Astrocyte (in vitro differentiated cells and primary cell): ENCODE results near the gene LYPD6. TPM values are rescaled to one million over a fixed set of nuclear protein-coding genes. Genes with fewer than 3 reads are reported as not detected.
"Not testable (repeated sequence)": the region's sequence is repeated elsewhere in the genome, so short reads cannot be mapped to it uniquely, and the experiment has no call there.

Experiments used
- DNase-seq: peaks from one replicate; pipeline ENCODE4 v3.0.0-alpha.2; 2010; ENCODE audit warnings: low read depth
- FAIRE-seq: peaks from 2 replicates; lab custom pipeline; 2011; peaks lifted over from hg19 to GRCh38; lab: Jason Lieb, UNC
- H2AFZ ChIP-seq: 2 replicates; pipeline ENCODE4 v1.6.0; 2012; ENCODE audit warnings: low read depth, low read length, inconsistent platforms
- H3K27ac ChIP-seq: 2 replicates; pipeline ENCODE4 v1.5.1; 2011; ENCODE audit warnings: low read depth, low read length, inconsistent platforms
- H3K27me3 ChIP-seq: 2 replicates; pipeline ENCODE4 v1.6.0; 2011; ENCODE audit warnings: low read length, inconsistent platforms; ENCODE audit not compliant: insufficient read depth
- H3K36me3 ChIP-seq: 2 replicates; pipeline ENCODE4 v1.5.1; 2011; ENCODE audit warnings: low read length, inconsistent platforms; ENCODE audit not compliant: insufficient read depth
- H3K4me1 ChIP-seq: 2 replicates; pipeline ENCODE4 v1.5.1; 2011; ENCODE audit warnings: low read length, inconsistent platforms; ENCODE audit not compliant: insufficient read depth
- H3K4me2 ChIP-seq: 2 replicates; pipeline ENCODE4 v1.6.0; 2012; ENCODE audit warnings: low read length, inconsistent platforms
- H3K4me3 ChIP-seq: 2 replicates; pipeline ENCODE4 v1.5.1; 2011; ENCODE audit warnings: low read depth, mild to moderate bottlenecking, low read length, inconsistent platforms; ENCODE audit not compliant: insufficient read depth
- H3K79me2 ChIP-seq: 2 replicates; pipeline ENCODE4 v1.6.0; 2012; ENCODE audit warnings: mild to moderate bottlenecking, low read length, inconsistent platforms; ENCODE audit not compliant: insufficient read depth
- H3K9ac ChIP-seq: 2 replicates; pipeline ENCODE4 v1.6.0; 2012; ENCODE audit warnings: mild to moderate bottlenecking, low read length, inconsistent platforms
- H3K9me3 ChIP-seq: 2 replicates; pipeline ENCODE4 v1.5.1; 2012; ENCODE audit warnings: low read depth, mild to moderate bottlenecking, low read length, inconsistent platforms; ENCODE audit not compliant: insufficient read depth
- H4K20me1 ChIP-seq: 2 replicates; pipeline ENCODE4 v1.6.0; 2012; ENCODE audit warnings: low read length, inconsistent platforms; ENCODE audit not compliant: insufficient read depth
- H3K27ac Mint-ChIP-seq: one replicate; pipeline ENCODE4 v1.8.0; 2021; ENCODE audit warnings: mild to moderate bottlenecking, mixed read lengths; ENCODE audit not compliant: unreplicated experiment
- H3K27me3 Mint-ChIP-seq: one replicate; pipeline ENCODE4 v1.8.0; 2021; ENCODE audit warnings: low read depth, mixed read lengths; ENCODE audit not compliant: unreplicated experiment
- H3K36me3 Mint-ChIP-seq: one replicate; pipeline ENCODE4 v1.8.0; 2021; ENCODE audit warnings: low read depth, mixed read lengths; ENCODE audit not compliant: unreplicated experiment
- H3K4me1 Mint-ChIP-seq: one replicate; pipeline ENCODE4 v1.8.0; 2021; ENCODE audit warnings: low read depth, mixed read lengths; ENCODE audit not compliant: unreplicated experiment
- H3K4me3 Mint-ChIP-seq: one replicate; pipeline ENCODE4 v1.8.0; 2021; ENCODE audit warnings: mild to moderate bottlenecking, moderate library complexity, mixed read lengths; ENCODE audit not compliant: unreplicated experiment
- H3K9me3 Mint-ChIP-seq: one replicate; pipeline ENCODE4 v1.8.0; 2021; ENCODE audit warnings: mild to moderate bottlenecking, mixed read lengths; ENCODE audit not compliant: unreplicated experiment
- EZH2 ChIP-seq: IDR thresholded peaks from 2 replicates; pipeline ENCODE4 v1.6.1; 2012; ENCODE audit warnings: mild to moderate bottlenecking, low read length, inconsistent platforms; ENCODE audit not compliant: insufficient read depth
- total RNA-seq: library from RNA; stranded (reverse); gene quantifications from 2 replicates; pipeline ENCODE4 v1.2.1, GENCODE V29; 2021
- TF ChIP-seq, protein P1 (sequence below): IDR thresholded peaks from 2 replicates; pipeline ENCODE4 v1.5.1; 2011; ENCODE audit warnings: low read depth, mild to moderate bottlenecking, inconsistent platforms, low read length, moderate library complexity; ENCODE audit not compliant: insufficient read depth

Gene LYPD6
- total RNA-seq, 1 donor from 2014 or later, result 1.4 TPM

DNA sequence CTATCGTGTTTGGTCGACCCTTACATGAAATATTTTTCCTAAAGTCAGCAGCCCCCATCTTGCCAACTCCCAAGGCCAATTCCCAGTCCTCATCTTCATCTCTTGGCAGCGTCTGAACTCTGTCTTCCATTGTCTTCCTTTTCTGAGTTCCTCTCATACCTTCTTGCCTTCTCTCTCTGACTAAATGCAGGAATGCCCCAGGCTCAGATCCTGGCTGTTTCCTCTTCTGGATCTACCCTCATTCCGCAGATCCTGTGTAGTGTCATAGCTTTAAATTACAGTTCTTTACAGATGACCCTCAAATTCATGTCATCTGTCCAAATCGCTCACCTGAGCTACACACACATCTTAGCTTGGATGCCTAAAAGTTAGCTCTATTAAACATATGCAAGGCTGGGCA lies 162.5 kb downstream of the LYPD6 start:
- H3K4me1 Mint-ChIP-seq, result peaks cover 5% of the 10 kb centered on the region

DNA sequence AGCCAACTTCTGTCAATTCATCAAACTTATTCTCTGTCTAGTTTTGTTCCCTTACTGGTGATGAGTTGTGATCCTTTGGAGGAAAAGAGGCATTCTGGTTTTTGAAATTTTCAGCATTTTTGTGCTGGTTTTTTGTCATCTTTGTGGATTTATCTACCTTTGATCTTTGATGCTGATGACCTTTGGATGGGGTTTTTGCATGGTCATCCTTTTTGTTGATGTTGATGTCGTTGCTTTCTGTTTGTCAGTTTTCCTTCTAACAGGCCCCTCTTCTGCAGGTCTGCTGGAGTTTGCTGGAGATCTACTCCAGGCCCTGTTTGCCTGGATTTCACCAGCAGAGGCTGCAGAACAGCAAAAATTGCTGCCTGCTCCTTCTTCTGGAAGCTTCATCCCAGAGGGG lies 168.8 kb downstream of the LYPD6 start:
- not testable (repeated sequence) for FAIRE-seq, DNase-seq, H3K4me1 Mint-ChIP-seq, H3K36me3 Mint-ChIP-seq, H3K9ac ChIP-seq, H3K9me3 ChIP-seq, H3K27ac ChIP-seq, H4K20me1 ChIP-seq, H2AFZ ChIP-seq, H3K36me3 ChIP-seq, H3K4me3 Mint-ChIP-seq, H3K27me3 ChIP-seq, H3K27me3 Mint-ChIP-seq, H3K27ac Mint-ChIP-seq, H3K4me1 ChIP-seq, H3K4me2 ChIP-seq, H3K4me3 ChIP-seq, H3K79me2 ChIP-seq
- H3K9me3 Mint-ChIP-seq, result peaks cover 14% of the 10 kb centered on the region

More for the DNA sequence above, 162.5 kb downstream of the LYPD6 start:
- no peak overlapping the region for H3K27ac ChIP-seq
- no peaks in the 10 kb centered on the region for H4K20me1 ChIP-seq
- FAIRE-seq (no peak), DNase-seq (no peak)
- Mint-ChIP-seq H3K9me3 (peaks cover 5% of the 10 kb centered on the region), H3K36me3 (no peaks in the 10 kb centered on the region), H3K27me3 (peaks cover 4% of the 10 kb centered on the region), H3K27ac (no peak overlapping the region), H3K4me3 (no peak overlapping the region)
- no peaks in the 10 kb centered on the region for H3K36me3 ChIP-seq
- no peak for TF ChIP-seq EZH2
- TF ChIP-seq, protein P1, sequence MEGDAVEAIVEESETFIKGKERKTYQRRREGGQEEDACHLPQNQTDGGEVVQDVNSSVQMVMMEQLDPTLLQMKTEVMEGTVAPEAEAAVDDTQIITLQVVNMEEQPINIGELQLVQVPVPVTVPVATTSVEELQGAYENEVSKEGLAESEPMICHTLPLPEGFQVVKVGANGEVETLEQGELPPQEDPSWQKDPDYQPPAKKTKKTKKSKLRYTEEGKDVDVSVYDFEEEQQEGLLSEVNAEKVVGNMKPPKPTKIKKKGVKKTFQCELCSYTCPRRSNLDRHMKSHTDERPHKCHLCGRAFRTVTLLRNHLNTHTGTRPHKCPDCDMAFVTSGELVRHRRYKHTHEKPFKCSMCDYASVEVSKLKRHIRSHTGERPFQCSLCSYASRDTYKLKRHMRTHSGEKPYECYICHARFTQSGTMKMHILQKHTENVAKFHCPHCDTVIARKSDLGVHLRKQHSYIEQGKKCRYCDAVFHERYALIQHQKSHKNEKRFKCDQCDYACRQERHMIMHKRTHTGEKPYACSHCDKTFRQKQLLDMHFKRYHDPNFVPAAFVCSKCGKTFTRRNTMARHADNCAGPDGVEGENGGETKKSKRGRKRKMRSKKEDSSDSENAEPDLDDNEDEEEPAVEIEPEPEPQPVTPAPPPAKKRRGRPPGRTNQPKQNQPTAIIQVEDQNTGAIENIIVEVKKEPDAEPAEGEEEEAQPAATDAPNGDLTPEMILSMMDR, result no peak
- H3K4me2 ChIP-seq, result no peak overlapping the region
- no peaks in the 10 kb centered on the region for H3K79me2 ChIP-seq
- H2AFZ ChIP-seq, result no peak overlapping the region
- H3K9ac ChIP-seq, result no peak overlapping the region
- no peak overlapping the region for H3K4me3 ChIP-seq
- H3K4me1 ChIP-seq, result no peaks in the 10 kb centered on the region
- no peaks in the 10 kb centered on the region for H3K9me3 ChIP-seq
- H3K27me3 ChIP-seq, result no peaks in the 10 kb centered on the region

DNA sequence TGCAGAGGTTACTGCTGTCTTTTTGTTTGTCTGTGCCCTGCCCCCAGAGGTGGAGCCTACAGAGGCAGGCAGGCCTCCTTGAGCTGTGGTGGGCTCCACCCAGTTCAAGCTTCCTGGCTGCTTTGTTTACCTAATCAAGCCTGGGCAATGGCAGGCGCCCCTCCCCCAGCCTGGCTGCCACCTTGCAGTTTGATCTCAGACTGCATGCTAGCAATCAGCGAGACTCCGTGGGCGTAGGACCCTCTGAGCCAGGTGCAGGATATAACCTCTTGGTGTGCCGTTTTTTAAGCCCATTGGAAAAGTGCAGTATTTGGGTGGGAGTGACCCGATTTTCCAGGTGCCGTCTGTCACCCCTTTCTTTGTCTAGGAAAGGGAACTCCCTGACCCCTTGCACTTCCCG lies 176.4 kb downstream of the LYPD6 start:
- not testable (repeated sequence) for H3K27me3 ChIP-seq, H3K4me2 ChIP-seq, DNase-seq, H3K4me1 Mint-ChIP-seq, H3K4me1 ChIP-seq, H3K79me2 ChIP-seq, H3K36me3 Mint-ChIP-seq, H3K9me3 Mint-ChIP-seq, H3K36me3 ChIP-seq, H3K9me3 ChIP-seq, FAIRE-seq, H3K4me3 Mint-ChIP-seq, H4K20me1 ChIP-seq, H2AFZ ChIP-seq, H3K27me3 Mint-ChIP-seq, H3K27ac Mint-ChIP-seq, H3K9ac ChIP-seq, H3K27ac ChIP-seq, H3K4me3 ChIP-seq

DNA sequence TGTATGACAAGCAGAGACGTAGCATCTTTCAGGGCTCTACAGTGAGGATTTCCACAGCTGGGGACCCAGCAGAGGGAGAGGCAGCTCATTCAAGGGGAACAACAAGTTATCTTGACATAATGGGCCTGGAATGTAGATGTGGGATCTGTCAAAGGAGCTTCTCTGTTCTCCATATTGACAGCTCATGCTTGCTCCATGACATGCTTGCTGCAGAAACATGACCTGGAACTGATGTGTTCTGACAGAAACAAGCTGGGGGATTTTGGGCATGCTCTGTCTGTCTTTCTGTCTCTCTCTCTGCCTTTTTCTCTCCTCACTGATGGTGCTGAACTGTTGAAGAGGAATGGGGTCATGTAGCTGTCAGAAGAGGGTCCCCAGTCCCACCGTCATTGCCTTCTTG lies 177.6 kb downstream of the LYPD6 start:
- Mint-ChIP-seq H3K36me3 (no peaks in the 10 kb centered on the region), H3K9me3 (peaks cover 3% of the 10 kb centered on the region), H3K4me3 (no peak overlapping the region), H3K4me1 (peaks cover 8% of the 10 kb centered on the region), H3K27ac (no peak overlapping the region), H3K27me3 (no peaks in the 10 kb centered on the region)
- Histone ChIP-seq H3K4me2 (no peak overlapping the region), H3K9ac (no peak overlapping the region), H3K9me3 (no peaks in the 10 kb centered on the region), H3K4me1 (no peaks in the 10 kb centered on the region), H4K20me1 (no peaks in the 10 kb centered on the region), H3K79me2 (no peaks in the 10 kb centered on the region), H3K4me3 (no peak overlapping the region), H2AFZ (no peak overlapping the region), H3K27ac (no peak overlapping the region), H3K36me3 (no peaks in the 10 kb centered on the region), H3K27me3 (no peaks in the 10 kb centered on the region)
- DNase-seq (no peak), FAIRE-seq (no peak)
- TF ChIP-seq, protein P1, result no peak
- no peak for TF ChIP-seq EZH2
